Medulla oblongata (tissue), 1 donor: ENCODE results near the gene KCNMB2.
"Not testable (repeated sequence)": the region's sequence is repeated elsewhere in the genome, so short reads cannot be mapped to it uniquely, and the experiment has no call there.

Experiments
- DNase-seq: peaks from one replicate; pipeline ENCODE4 v3.0.0-alpha.2; 2015; ENCODE audit errors: extremely low spot score

The KCNMB2 gene

GRCh38 chr3:178519701-178520100, 16.5 kb upstream of the KCNMB2 start:
- DNase-seq = no peak

DNA sequence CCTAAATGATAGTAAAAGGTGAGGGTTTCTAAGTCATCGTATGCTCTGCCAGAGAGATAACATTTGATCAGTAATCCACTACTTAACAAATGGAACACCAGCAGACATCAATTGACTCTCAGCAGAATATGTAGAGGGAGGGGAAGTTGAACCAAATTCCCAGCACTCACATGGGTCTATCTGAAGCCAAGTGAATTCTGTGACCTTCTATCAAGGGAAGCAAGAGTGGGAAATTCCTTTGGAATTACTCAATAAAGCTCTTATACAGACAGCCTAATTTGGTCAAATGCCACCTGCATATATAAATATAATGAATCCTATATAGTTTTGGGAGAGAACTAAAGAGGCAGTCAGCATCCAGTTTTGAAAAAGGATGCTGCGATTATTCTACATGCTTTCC, 15.8 kb upstream of the KCNMB2 start:
- DNase-seq = no peak

GRCh38 chr3:178522200-178523052, 13.8 kb upstream of the KCNMB2 start:
- DNase-seq = no peak

DNA sequence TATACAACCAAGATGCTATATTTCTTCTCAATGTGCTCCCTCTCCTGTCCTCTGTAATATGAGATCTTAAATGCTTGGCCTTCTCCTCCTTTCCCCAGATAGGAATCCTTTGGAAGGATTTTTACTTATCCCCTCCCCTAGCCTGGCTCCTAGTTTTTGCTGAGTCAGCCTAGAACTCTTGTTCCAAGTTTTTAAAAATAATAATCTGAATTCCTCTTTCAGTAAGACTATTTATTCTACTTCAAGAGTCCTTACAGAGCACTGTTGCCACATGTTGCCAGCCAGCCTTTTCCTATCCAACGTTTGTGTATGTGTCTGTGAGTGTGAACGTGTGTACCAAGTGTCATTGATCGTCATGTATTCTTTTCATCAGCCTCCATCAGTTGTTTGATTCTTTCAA, 11.0 kb upstream of the KCNMB2 start:
- DNase-seq = no peak

- DNase-seq = no peak
Measured at GRCh38 chr3:178526291-178526690, 9.9 kb upstream of the KCNMB2 start.

DNA sequence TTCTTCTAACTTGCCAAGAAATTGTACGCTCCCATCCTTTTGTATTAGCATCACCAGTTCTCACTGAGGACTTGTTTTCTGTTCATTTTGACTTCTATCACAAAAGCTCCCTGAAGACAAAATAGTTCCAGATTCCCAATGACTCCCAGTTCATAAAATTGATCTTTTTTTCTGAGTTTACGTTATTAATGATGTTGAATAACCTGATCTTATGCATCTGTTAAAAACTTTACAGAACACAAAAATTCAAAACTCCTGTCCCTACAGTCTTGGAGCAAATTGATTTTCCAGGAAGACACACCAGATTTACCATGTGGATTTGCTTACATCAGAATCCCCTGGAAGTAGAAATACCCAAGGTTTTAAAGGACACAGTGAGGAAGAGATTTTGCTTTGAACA, 8.3 kb upstream of the KCNMB2 start:
- DNase-seq = no peak

DNA sequence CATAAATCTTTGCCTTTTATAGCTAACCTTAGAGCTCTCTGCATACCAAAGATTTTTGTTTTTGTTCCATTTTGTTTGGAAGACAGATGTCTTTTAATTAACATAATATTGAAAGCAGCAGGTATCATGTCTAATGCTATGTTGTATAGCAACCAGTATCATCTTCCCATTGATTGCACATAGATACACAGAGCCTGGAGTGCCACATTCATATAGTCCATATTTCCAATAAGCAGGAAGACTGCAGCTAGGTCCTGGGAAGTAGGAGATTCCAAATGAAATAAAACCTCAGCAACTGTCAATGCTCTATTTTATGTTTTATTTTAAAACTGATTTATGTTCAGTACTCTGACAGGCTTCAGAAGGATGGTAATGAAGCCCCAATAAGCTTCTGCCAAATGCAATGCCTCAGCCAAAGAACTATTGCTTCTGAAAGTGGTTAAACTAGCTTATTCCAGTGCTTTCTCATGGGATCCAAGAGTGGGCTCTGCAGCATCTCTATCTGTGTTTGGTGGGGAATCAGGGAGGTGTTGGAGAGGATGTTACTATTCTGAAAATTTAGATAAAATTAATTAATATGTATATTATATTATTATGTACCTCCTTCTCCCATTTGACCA, 6.5 kb upstream of the KCNMB2 start:
- no peak for DNase-seq

DNA sequence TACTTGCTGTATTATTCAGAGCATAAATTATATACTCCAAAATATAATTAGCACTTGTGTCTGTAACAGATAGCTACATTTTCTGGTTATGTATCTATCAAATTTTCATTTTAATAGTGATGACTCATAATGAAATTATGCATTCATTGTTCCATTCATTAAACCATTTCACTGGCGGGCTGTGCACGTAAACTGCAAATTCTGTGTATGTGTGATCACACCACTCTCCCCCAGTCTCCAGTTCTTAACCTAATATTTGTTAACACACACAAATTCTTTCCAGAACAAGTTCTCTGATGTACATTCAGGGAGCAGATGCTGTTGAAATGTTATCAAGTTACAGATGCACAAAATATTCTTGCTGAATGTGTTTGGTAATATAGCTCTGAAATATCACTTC, 3.8 kb upstream of the KCNMB2 start:
- no peak for DNase-seq

DNA sequence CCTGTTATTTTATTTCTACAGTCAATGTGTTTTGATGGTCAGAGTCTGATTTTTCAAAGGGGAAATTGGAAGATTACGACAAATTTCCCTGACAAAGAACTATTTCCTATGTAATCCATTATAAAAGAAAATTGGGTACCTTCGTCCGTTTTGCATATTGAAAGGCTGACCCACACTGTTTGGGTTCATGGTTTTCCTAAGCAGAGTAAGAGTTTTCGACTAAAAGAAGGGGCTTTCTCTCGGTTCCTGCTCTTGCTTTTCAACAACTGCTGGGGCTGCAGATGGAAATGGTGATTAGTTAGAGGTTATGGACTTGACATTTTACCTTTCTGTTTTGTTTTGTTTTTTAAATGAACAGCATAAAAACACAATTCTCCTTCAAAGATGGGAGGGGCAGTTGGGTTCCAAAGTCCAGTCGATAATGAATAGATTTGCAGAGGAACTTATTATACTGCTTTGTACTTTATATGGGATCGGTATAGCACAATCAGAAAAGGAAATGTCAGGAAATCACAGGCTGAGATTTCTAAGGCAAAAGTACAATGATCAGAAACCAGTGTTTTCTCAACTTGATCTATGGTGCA, 978 bp downstream of the KCNMB2 start:
- peak; percentile 6 for DNase-seq

DNA sequence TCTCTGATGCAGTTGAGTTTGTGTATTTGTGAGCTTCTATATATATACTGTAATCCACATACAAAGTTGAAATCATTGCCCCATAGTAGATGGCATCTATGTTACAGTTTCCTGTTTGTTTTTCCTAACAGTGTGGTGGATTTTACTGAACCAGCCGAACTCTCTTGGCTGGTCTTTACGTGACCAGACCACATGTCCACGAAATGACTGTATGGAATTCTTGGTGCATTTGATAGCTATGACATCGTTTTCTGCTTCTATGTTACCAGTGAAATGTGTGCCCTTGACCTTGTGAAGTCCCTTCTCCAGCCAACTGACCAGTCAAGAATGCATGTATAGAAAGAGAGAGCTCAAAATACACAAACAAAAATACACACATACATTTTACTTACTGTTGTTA, 1.8 kb downstream of the KCNMB2 start:
- no peak for DNase-seq

GRCh38 chr3:178540184-178540583, 3.9 kb downstream of the KCNMB2 start:
- no peak for DNase-seq

GRCh38 chr3:178545337-178545736, 9.1 kb downstream of the KCNMB2 start:
- no peak for DNase-seq

- DNase-seq = no peak
Measured at GRCh38 chr3:178546079-178546478, 9.8 kb downstream of the KCNMB2 start.

GRCh38 chr3:178549426-178549825, 13.2 kb downstream of the KCNMB2 start:
- DNase-seq = not testable (repeated sequence)

DNA sequence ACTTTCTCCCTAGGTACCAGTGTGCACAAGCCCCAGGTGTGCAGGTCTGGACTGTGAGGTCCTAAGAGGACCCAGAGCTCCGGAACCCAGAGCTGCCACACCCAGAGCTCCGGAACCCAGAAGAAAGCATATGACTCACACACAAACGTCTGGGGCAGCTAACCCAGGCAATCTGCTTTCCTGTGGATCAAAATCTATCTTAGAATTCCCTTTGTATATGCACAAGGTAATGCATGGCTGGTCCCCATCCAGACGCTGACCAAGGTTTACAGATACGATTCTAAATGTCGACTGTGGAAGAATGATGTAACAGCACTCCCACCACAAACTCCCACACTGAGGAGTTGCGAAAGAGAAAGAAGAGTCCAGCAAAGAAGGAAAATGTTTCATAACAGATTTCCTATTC, 15.7 kb downstream of the KCNMB2 start:
- DNase-seq = no peak

- no peak for DNase-seq
Measured at GRCh38 chr3:178558637-178559036, 22.4 kb downstream of the KCNMB2 start.

GRCh38 chr3:178560759-178561158, 24.5 kb downstream of the KCNMB2 start:
- DNase-seq = no peak

DNA sequence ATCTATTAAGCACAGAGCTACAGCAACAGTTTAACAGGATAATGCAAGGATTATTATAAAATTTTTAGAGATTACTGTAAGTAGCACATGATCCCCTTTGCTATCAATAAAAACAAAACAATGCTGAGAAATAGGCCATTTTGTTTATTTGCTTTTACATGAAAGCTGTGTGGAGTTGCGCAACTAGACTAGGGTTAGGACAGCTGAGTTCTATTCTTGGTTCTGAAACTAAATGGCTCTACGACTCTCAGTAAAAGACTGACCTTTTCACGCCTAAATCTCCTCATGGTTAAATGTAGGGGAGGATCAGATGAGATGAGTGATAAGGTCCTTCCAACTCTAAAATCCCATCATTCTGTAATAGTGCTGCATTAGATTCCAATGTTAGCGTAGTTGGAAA, 25.0 kb downstream of the KCNMB2 start:
- no peak for DNase-seq

- DNase-seq = no peak
Measured at GRCh38 chr3:178562143-178562946, 26.1 kb downstream of the KCNMB2 start.

GRCh38 chr3:178562947-178563232, 26.7 kb downstream of the KCNMB2 start:
- no peak for DNase-seq

DNA sequence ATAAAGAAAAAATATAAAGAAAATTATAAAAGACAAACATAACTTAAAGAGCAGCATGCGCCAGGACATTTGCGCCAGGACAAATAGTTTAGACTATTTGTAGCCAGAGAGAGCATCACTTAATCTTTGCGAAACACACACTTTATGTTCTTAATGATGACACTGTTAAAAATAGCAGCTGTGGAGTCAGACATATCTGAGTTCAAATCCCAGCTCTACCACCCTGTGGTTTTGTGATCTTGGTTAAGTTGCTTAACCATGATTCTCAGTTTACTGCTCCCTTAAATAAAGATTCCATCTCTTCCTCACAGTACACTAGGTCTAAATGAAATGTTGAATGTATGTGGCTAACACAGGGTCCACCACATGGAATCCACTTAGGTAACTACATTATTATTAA, 31.4 kb downstream of the KCNMB2 start:
- no peak for DNase-seq

GRCh38 chr3:178568155-178568731, 32.0 kb downstream of the KCNMB2 start:
- no peak for DNase-seq
